Measurements from ENCODE around the gene PRKCE. TPM values are rescaled to one million over a fixed set of nuclear protein-coding genes. Genes with fewer than 3 reads are reported as not detected.

The PRKCE gene
- total and polyA plus RNA-seq, 7 donors: 3.0 to 21.9 (median 15.8) TPM

GRCh38 chr2:45851576-45852304 lies 200.3 kb downstream of the PRKCE start:
- Histone ChIP-seq H3K4me1 (peaks cover 0 to 76% (median 62%) of the 10 kb centered on the region in 4 donors), H3K36me3 (no peaks in the 10 kb centered on the region), H3K27me3 (no peaks in the 10 kb centered on the region), H3K4me3 (no peak overlapping the region), H3K27ac (peak overlapping the region in 1 of 4 donors; percentile 11), H3K9me3 (no peaks in the 10 kb centered on the region)
- DNase-seq: no peak
- TF ChIP-seq POLR2A (IDR thresholded peaks at IDR 0.05) (no peak), CTCF (IDR thresholded peaks at IDR 0.05) (no peak), POLR2AphosphoS5 (IDR thresholded peaks at IDR 0.05) (no peak), EP300 (IDR thresholded peaks at IDR 0.05) (no peak)
- intact Hi-C loops (cut with DNase I): no loop called here
- 90 to 92% methylated on average over 11 of the region's 11 CpGs for WGBS, 2 donors

- Histone ChIP-seq H3K27ac (no peak overlapping the region), H3K4me1 (peaks cover 0 to 85% (median 70%) of the 10 kb centered on the region in 4 donors), H3K27me3 (no peaks in the 10 kb centered on the region), H3K9me3 (no peaks in the 10 kb centered on the region), H3K36me3 (no peaks in the 10 kb centered on the region), H3K4me3 (no peak overlapping the region)
- no peak for TF ChIP-seq CTCF (IDR thresholded peaks at IDR 0.05)
- TF ChIP-seq POLR2AphosphoS5 (IDR thresholded peaks at IDR 0.05): no peak
- no peak for TF ChIP-seq POLR2A (IDR thresholded peaks at IDR 0.05)
- no peak for TF ChIP-seq EP300 (IDR thresholded peaks at IDR 0.05)
- intact Hi-C loops (cut with DNase I): no loop called here
- no peak for DNase-seq
- 87 to 94% methylated on average over 6 of the region's 6 CpGs for WGBS, 2 donors
Observed at GRCh38 chr2:45852450-45853150, 201.1 kb downstream of the PRKCE start.

- Histone ChIP-seq H3K4me1 (peaks cover 0 to 89% (median 75%) of the 10 kb centered on the region in 4 donors), H3K4me3 (no peak overlapping the region), H3K27me3 (no peaks in the 10 kb centered on the region), H3K36me3 (no peaks in the 10 kb centered on the region), H3K9me3 (no peaks in the 10 kb centered on the region), H3K27ac (peak overlapping the region in 2 of 4 donors; percentile 41 to 70)
- intact Hi-C loops (cut with DNase I): no loop called here
- no peak for DNase-seq
- WGBS, 2 donors: 55 to 63% methylated on average over 3 of the region's 3 CpGs
- TF ChIP-seq CTCF (IDR thresholded peaks at IDR 0.05): no peak
- no peak for TF ChIP-seq EP300 (IDR thresholded peaks at IDR 0.05)
- peak in 3 of 4 donors; percentile 30 to 52 (median 30) for TF ChIP-seq POLR2AphosphoS5 (IDR thresholded peaks at IDR 0.05)
- TF ChIP-seq POLR2A (IDR thresholded peaks at IDR 0.05): no peak
Observed at GRCh38 chr2:45855374-45855773, 203.9 kb downstream of the PRKCE start.

GRCh38 chr2:45856391-45857274 lies 205.2 kb downstream of the PRKCE start:
- Histone ChIP-seq H3K27ac (peak overlapping the region in 3 of 4 donors; percentile 30 to 70 (median 64)), H3K27me3 (no peaks in the 10 kb centered on the region), H3K4me1 (peaks cover 0 to 91% (median 78%) of the 10 kb centered on the region in 4 donors), H3K36me3 (no peaks in the 10 kb centered on the region), H3K4me3 (no peak overlapping the region), H3K9me3 (no peaks in the 10 kb centered on the region)
- intact Hi-C loops (cut with DNase I): no loop called here
- 76 to 94% methylated on average over 9 of the region's 9 CpGs for WGBS, 2 donors
- no peak for DNase-seq
- peak; percentile 30 to 88 (median 80) for TF ChIP-seq POLR2AphosphoS5 (IDR thresholded peaks at IDR 0.05)
- TF ChIP-seq EP300 (IDR thresholded peaks at IDR 0.05): peak in 2 of 4 donors; percentile 21 to 66
- no peak for TF ChIP-seq CTCF (IDR thresholded peaks at IDR 0.05)
- TF ChIP-seq POLR2A (IDR thresholded peaks at IDR 0.05): no peak

All from sigmoid colon (tissue), 7 donors.